Measurements from ENCODE around the gene KLHL7.

KLHL7 gene

DNA sequence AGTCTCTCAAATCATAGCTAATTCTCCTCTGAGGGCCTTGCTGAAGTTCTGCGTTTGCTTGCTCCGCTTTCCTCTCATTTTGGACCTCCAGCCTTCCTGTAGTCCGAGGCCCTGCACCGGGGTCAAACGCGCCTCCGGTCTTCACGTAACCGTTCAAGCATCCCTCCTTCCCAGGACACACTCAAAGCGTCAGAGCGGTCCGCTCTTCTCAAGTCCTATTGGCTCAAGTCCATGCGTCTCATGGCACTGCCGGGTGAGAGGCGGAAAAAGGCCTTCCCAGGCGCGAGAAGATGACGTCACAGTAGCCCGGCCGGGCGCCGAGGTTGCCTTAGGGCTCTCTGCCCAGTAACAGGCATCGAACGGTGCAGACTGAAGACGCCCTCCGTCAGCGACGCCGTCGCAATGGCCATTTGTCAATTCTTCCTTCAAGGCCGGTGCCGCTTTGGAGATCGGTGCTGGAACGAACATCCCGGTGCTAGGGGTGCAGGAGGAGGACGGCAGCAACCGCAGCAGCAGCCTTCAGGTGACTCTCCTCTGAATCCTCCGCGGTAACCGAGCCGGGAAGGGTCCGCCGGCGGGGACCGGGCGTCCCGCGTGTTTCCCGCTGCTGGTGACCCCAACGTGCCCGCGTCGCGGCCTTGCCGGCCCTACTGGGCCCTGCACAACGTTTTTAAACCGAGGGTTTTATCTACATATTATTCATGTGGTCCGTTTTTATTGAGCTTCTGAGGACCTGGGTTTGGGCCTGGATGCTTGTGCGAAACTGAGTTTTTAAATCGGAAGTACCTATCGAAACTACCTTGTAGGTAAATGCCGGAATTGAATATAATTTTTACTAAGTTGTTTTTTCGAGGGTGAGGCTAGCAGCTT lies 76.3 kb downstream of the KLHL7 start, which contains the start of gene NUP42:
NUP42 (plus strand) TSS at position 365 of the 870 bp plus-strand sequence; CDS start at position 403, 38 bp downstream.
- TF ChIP-seq, protein P1, sequence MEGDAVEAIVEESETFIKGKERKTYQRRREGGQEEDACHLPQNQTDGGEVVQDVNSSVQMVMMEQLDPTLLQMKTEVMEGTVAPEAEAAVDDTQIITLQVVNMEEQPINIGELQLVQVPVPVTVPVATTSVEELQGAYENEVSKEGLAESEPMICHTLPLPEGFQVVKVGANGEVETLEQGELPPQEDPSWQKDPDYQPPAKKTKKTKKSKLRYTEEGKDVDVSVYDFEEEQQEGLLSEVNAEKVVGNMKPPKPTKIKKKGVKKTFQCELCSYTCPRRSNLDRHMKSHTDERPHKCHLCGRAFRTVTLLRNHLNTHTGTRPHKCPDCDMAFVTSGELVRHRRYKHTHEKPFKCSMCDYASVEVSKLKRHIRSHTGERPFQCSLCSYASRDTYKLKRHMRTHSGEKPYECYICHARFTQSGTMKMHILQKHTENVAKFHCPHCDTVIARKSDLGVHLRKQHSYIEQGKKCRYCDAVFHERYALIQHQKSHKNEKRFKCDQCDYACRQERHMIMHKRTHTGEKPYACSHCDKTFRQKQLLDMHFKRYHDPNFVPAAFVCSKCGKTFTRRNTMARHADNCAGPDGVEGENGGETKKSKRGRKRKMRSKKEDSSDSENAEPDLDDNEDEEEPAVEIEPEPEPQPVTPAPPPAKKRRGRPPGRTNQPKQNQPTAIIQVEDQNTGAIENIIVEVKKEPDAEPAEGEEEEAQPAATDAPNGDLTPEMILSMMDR (IDR thresholded peaks at IDR 0.05; ENCODE audit: insufficient read depth, low read length, poor library complexity, severe bottlenecking): peak; percentile 6
- peak; percentile 99 for DNase-seq (ENCODE audit: extremely low read depth, insufficient read length)
- H3K36me3 ChIP-seq (ENCODE audit: control insufficient read depth, insufficient read depth, low read length): no peaks in the 10 kb centered on the region
- H3K4me3 ChIP-seq (replicated peaks; ENCODE audit: low read depth, low read length): peak within 1 kb of the TSS; percentile 92
- H3K27me3 ChIP-seq (replicated peaks; ENCODE audit: control insufficient read depth, insufficient read depth, low read length): no peaks in the 10 kb centered on the region

DNA sequence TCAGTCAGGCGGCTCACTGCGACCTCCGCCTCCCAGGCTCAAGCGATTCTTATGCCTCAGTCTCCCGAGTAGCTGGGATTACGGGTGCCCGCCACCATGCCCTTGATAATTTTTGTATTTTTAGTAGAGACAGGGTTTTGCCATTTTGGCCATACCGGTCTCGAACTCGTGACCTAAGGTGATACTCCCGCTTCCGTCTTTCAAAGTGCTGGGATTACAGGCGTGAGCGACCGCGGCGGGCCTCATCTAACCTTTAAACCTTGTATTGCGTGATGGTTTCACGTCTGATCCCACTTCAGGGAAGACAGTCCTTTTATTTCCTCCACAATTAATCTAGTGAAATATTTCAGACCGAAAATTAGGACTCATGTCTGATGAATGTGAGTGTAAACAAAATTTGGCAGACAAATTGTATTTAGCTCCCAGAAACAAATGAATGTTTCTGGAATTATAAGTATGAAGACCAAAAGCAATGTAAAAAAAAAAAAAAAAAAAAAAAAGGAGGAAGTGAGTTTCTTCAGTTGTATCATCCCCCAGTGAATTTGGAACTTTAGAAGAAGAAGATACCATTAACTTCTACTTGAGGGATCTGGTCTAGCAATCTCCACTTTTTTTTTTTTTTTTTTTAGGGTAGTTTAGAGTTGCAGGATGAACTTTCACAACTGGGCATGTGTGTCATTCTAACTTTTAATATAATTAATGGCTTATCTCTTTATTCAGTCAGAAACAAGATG lies 77.9 kb downstream of the KLHL7 start:
- DNase-seq (ENCODE audit: extremely low read depth, insufficient read length): no peak
- Histone ChIP-seq H3K36me3 (ENCODE audit: control insufficient read depth, insufficient read depth, low read length) (peaks cover 4% of the 10 kb centered on the region), H3K27me3 (replicated peaks; ENCODE audit: control insufficient read depth, insufficient read depth, low read length) (no peaks in the 10 kb centered on the region), H3K4me3 (replicated peaks; ENCODE audit: low read depth, low read length) (peak overlapping the region; percentile 92)
- TF ChIP-seq, protein P1 (IDR thresholded peaks at IDR 0.05; ENCODE audit: insufficient read depth, low read length, poor library complexity, severe bottlenecking): no peak

DNA sequence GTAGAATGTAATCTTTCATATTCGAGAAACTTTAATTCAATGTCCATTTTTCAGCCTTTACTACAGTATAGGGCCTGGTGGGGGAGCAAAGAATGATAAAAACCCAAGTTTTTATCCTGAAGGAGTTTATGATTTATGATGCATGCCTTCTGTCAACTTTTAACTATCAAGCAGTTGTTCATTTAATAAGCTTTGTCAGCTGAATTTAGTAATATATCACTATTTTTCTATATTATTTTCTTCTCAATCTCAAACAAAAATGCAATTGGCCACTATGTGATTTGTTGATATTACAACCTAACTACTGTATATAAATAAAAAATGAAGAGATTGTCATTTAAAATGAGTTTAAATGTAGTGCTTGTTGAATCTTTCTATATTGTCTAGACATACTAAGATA lies 78.7 kb downstream of the KLHL7 start:
- TF ChIP-seq, protein P1 (IDR thresholded peaks at IDR 0.05; ENCODE audit: insufficient read depth, low read length, poor library complexity, severe bottlenecking): no peak
- DNase-seq (ENCODE audit: extremely low read depth, insufficient read length): no peak
- Histone ChIP-seq H3K4me3 (replicated peaks; ENCODE audit: low read depth, low read length) (peak overlapping the region; percentile 92), H3K36me3 (ENCODE audit: control insufficient read depth, insufficient read depth, low read length) (peaks cover 6% of the 10 kb centered on the region), H3K27me3 (replicated peaks; ENCODE audit: control insufficient read depth, insufficient read depth, low read length) (no peaks in the 10 kb centered on the region)

DNA sequence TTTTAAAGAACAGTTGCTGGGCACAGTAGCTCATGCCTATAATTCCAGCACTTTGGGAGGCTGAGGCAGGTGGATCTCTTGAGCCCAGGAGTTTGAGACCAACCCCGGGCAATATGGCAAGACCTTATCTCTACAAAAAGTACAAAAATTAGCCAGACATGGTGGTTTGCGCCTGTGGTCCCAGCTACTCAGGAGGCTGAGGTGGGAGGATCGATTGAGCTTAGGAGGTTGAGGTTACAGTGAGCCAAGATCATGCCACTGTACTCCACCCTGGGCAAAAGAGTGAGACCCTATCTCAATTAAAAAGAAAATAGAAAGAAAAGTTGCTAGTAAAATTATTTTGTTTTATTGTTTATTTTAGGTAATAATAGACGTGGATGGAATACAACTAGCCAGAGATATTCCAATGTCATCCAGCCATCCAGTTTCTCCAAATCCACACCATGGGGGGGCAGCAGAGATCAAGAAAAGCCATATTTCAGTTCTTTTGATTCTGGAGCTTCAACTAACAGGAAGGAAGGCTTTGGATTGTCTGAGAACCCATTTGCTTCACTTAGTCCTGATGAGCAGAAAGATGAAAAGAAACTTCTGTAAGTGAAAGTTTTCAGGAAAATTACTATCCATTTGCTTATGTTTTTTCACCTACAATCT lies 79.2 kb downstream of the KLHL7 start:
- Histone ChIP-seq H3K4me3 (replicated peaks; ENCODE audit: low read depth, low read length) (no peak overlapping the region), H3K27me3 (replicated peaks; ENCODE audit: control insufficient read depth, insufficient read depth, low read length) (no peaks in the 10 kb centered on the region), H3K36me3 (ENCODE audit: control insufficient read depth, insufficient read depth, low read length) (peaks cover 7% of the 10 kb centered on the region)
- DNase-seq (ENCODE audit: extremely low read depth, insufficient read length): no peak
- TF ChIP-seq, protein P1 (IDR thresholded peaks at IDR 0.05; ENCODE audit: insufficient read depth, low read length, poor library complexity, severe bottlenecking): peak; percentile 49

DNA sequence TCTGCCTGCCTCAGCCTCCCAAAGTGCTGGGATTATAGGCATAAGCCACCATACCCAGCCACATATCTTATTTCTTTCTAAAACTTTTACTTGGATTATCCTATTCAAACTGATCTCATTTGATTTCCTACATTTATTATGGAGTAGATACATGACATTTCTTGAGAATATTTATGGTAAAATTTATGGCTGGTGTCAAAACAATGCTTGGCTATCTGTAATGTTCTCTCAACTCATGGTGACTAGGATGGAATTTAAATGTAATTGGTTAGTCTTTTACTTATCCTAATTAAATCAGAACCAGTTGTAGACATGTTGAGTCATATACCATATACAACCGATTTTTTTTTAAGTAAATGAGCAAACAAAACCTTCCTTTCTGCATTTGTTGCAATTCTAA lies 80.4 kb downstream of the KLHL7 start:
- TF ChIP-seq, protein P1 (IDR thresholded peaks at IDR 0.05; ENCODE audit: insufficient read depth, low read length, poor library complexity, severe bottlenecking): no peak
- Histone ChIP-seq H3K4me3 (replicated peaks; ENCODE audit: low read depth, low read length) (no peak overlapping the region), H3K27me3 (replicated peaks; ENCODE audit: control insufficient read depth, insufficient read depth, low read length) (no peaks in the 10 kb centered on the region), H3K36me3 (ENCODE audit: control insufficient read depth, insufficient read depth, low read length) (peaks cover 7% of the 10 kb centered on the region)
- no peak for DNase-seq (ENCODE audit: extremely low read depth, insufficient read length)
